Small intestine (tissue), 7 donors: ENCODE measurements around the gene TDRD12. TPM values are rescaled to one million over a fixed set of nuclear protein-coding genes. Genes with fewer than 3 reads are reported as not detected.
"Not testable (repeated sequence)": the region's sequence is repeated elsewhere in the genome, so short reads cannot be mapped to it uniquely, and the experiment has no call there.

Source experiments
- DNase-seq, 2 donors: peaks; one replicate each; pipeline versions ENCODE4 v3.0.0 to v3.0.0-alpha.2; 2013
- FAIRE-seq: peaks from 2 replicates; lab custom pipeline; 2012; peaks lifted over from hg19 to GRCh38; lab: Jason Lieb, UNC
- H3K27ac ChIP-seq, 3 donors: one replicate each; pipeline ENCODE4 v1.5.1; 2013; ENCODE audit warnings: low read length in 2 of 3, mild to moderate bottlenecking in 2 of 3, control low read depth in 1 of 3, inconsistent platforms in 1 of 3, low read depth in 1 of 3, moderate library complexity in 1 of 3
- H3K27me3 ChIP-seq, 3 donors: one replicate each; pipeline ENCODE4 v1.6.1; 2013; ENCODE audit warnings: low read length in 3 of 3, inconsistent platforms in 1 of 3; ENCODE audit not compliant: control insufficient read depth in 3 of 3, insufficient read depth in 3 of 3
- H3K36me3 ChIP-seq, 3 donors: one replicate each; pipeline ENCODE4 v1.6.1; 2013; ENCODE audit warnings: low read length in 3 of 3, inconsistent platforms in 1 of 3, low read depth in 1 of 3, mild to moderate bottlenecking in 1 of 3, moderate library complexity in 1 of 3; ENCODE audit not compliant: control insufficient read depth in 3 of 3, insufficient read depth in 2 of 3
- H3K4me1 ChIP-seq, 3 donors: one replicate each; pipeline ENCODE4 v1.6.1; 2013; ENCODE audit warnings: low read length in 2 of 3, inconsistent platforms in 1 of 3, low read depth in 1 of 3, mild to moderate bottlenecking in 1 of 3, moderate library complexity in 1 of 3; ENCODE audit not compliant: control insufficient read depth in 3 of 3, insufficient read depth in 2 of 3
- H3K4me3 ChIP-seq, 3 donors: one replicate each; pipeline ENCODE4 v1.5.1; 2013; ENCODE audit warnings: low read length in 3 of 3, control low read depth in 1 of 3, inconsistent platforms in 1 of 3, low read depth in 1 of 3, mild to moderate bottlenecking in 1 of 3, moderate library complexity in 1 of 3
- H3K9me3 ChIP-seq, 2 donors: one replicate each; pipeline ENCODE4 v1.6.1; 2013; ENCODE audit warnings: low read depth in 1 of 2, low read length in 1 of 2; ENCODE audit not compliant: control insufficient read depth in 2 of 2, insufficient read depth in 1 of 2
- WGBS, 3 donors: extraction: QIAGEN DNeasy Blood & Tissue Kit; methylation state at CpG; one replicate each; pipeline ENCODE4 v1.1.7; 2013; 5-methylcytosine and 5-hydroxymethylcytosine counted together
- polyA plus RNA-seq, 4 donors: library from polyadenylated mRNA; stranded (reverse) in 3 of 4; unstranded in 1 of 4; fragments of 200-250 nt in 3 of 4; fragments of 120-200 nt in 1 of 4; gene quantifications; one replicate each; pipeline versions ENCODE4 v1.2.1 to v1.2.3, GENCODE V29; 2013
- donor health status: healthy with polysubstance abuse.
- donor health status: control.
- donor health status: control.
- donor health status: Bipolar disorder and iron deficiency.
- donor health status: healthy.

Gene TDRD12
- polyA plus RNA-seq, 4 donors = 0.12 to 0.46 (median 0.22) TPM; not detected in 1

DNA sequence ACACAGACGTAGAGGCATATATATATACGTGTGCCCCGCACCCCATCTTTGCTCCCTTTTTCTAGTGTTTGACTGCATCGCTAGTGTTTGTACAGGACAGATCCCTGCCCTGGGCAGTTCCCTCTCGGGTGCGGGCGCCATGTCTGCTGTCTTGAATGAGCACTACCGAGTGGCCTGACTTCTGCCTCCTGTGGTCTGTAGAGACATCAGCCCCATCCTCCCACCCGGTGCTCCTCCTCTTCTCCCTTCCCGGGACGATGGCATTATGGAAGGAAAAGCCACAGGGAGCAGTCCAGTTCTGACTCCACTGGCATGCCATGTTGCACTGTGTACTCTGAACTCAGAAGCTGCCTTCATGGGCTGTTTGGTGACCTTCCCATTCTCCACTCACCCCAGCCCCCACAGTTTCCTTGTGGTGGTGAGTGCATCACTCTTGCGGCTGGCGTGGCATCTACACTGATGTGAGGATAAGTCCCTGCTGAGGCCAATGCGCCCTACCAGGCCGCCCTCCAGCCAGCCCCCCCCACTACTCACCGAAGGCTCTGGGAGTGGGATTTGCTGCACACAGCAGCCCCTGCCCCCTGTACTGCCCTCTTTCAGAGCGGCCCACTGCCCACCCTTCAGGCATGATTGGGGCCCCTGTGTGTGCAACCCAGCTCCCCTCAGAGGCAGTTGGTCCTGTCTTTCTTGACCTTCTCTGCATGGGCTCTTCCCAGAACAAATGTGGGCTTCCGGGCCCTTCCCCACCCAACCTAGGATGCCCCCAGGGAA is 25.2 kb downstream of the TDRD12 start:
- DNase-seq = no peak
- H3K4me1 ChIP-seq = no peaks in the 10 kb centered on the region
- no peak overlapping the region for H3K27ac ChIP-seq
- H3K4me3 ChIP-seq = no peak overlapping the region
- 88 to 93% (median 92%) methylated on average over 18 of the region's 18 CpGs for WGBS, 3 donors
- peaks cover 0 to 3% (median 0%) of the 10 kb centered on the region in 3 donors for H3K27me3 ChIP-seq
- no peak for FAIRE-seq
- H3K36me3 ChIP-seq = no peaks in the 10 kb centered on the region
- H3K9me3 ChIP-seq = no peaks in the 10 kb centered on the region

DNA sequence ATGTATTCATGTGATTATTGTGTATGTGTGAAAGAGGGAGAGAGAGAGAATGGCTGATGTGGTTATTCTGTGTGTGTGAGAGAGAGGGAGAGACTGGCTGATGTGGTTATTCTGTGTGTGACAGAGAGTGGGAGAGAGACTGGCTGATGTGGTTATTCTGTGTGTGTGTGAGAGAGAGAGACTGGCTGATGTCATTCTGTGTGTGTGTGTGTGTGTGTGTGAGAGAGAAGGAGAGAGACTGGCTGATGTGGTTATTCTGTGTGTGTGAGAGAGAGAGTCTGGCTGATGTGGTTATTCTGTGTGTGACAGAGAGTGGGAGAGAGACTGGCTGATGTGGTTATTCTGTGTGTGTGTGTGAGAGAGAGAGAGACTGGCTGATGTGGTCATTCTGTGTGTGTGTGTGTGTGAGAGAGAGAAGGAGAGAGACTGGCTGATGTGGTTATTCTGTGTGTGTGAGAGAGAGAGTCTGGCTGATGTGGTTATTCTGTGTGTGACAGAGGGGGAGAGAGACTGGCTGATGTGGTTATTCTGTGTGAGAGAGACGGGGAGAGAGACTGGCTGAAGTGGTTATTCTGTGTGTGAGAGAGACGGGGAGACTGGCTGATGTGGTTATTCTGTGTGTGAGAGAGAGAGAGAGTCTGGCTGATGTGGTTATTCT is 26.2 kb downstream of the TDRD12 start:
- not testable (repeated sequence) for H3K4me3 ChIP-seq, H3K27ac ChIP-seq, H3K36me3 ChIP-seq, H3K27me3 ChIP-seq, H3K9me3 ChIP-seq, FAIRE-seq, H3K4me1 ChIP-seq, DNase-seq
- 25 to 46% (median 27%) methylated on average over 2 of the region's 2 CpGs for WGBS, 3 donors

DNA sequence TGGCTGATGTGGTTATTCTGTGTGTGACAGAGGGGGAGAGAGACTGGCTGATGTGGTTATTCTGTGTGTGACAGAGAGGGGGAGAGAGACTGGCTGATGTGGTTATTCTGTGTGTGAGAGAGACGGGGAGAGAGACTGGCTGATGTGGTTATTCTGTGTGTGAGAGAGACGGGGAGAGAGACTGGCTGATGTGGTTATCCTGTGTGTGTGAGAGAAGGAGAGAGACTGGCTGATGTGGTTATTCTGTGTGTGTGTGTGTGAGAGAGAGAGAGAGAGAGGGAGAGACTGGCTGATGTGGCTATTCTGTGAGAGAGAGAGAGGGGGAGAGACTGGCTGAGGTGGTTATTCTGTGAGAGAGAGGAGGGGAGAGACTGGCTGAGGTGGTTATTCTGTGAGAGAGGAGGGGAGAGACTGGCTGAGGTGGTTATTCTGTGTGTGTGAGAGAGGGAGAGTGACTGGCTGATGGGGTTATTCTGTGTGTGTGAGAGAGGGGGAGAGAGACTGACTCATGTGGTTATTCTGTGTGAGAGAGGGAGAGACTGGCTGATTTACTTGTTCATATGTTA is 27.1 kb downstream of the TDRD12 start:
- not testable (repeated sequence) for H3K27me3 ChIP-seq, H3K4me1 ChIP-seq, DNase-seq, FAIRE-seq, H3K27ac ChIP-seq, H3K36me3 ChIP-seq, H3K9me3 ChIP-seq, H3K4me3 ChIP-seq
- WGBS, 3 donors = 18 to 39% (median 21%) methylated on average over 2 of the region's 2 CpGs

DNA sequence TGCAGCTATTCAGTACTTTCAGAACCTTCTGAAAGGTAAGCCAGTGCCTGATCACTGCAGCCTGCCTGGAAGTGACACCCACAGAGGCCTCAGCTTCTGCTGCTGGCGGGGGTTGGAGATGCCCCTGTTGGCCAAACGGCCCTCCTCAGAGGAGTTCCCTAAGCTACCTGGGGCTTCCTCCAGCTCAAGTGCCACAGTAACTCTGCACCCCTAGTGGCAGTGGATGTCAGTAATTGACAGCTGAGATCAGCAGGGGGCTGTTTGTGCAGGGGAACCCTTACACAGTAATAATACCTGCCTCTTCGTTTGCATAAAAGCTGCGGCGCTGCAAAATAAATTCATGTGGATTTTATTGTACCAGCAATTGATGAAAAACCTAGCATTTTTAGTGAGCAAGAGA is 28.9 kb downstream of the TDRD12 start:
- no peaks in the 10 kb centered on the region for H3K4me1 ChIP-seq
- peaks cover 0 to 3% (median 0%) of the 10 kb centered on the region in 3 donors for H3K27me3 ChIP-seq
- H3K27ac ChIP-seq = no peak overlapping the region
- H3K36me3 ChIP-seq = no peaks in the 10 kb centered on the region
- H3K9me3 ChIP-seq = no peaks in the 10 kb centered on the region
- peak; percentile 8 to 10 for DNase-seq
- FAIRE-seq = no peak
- 53 to 60% (median 57%) methylated on average over 5 of the region's 5 CpGs for WGBS, 3 donors
- no peak overlapping the region for H3K4me3 ChIP-seq

DNA sequence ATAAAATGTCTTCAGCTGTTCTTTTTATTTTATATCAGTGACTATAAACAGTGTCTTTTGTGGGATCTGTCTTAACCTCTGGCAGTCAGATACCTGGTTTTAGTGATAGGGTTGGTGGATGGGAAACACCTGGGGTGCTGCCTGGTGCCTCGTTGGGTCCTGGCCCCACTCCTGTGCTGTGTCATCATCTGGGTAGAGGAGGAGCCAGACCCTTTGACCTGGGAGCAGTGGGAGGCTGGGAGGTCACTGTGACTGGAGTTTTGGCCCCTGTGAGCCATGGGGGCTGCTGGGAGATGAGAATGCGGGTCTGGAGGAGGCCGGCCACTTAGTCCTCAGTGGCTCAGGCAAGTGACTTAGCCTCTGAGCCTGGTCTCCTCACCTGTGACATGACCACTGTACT is 29.4 kb downstream of the TDRD12 start:
- Histone ChIP-seq H3K27ac (no peak overlapping the region), H3K27me3 (peaks cover 0 to 3% (median 0%) of the 10 kb centered on the region in 3 donors), H3K9me3 (no peaks in the 10 kb centered on the region), H3K36me3 (no peaks in the 10 kb centered on the region), H3K4me3 (no peak overlapping the region), H3K4me1 (no peaks in the 10 kb centered on the region)
- WGBS, 3 donors = 62 to 72% (median 68%) methylated on average over 3 of the region's 3 CpGs
- FAIRE-seq (no peak), DNase-seq (no peak)

DNA sequence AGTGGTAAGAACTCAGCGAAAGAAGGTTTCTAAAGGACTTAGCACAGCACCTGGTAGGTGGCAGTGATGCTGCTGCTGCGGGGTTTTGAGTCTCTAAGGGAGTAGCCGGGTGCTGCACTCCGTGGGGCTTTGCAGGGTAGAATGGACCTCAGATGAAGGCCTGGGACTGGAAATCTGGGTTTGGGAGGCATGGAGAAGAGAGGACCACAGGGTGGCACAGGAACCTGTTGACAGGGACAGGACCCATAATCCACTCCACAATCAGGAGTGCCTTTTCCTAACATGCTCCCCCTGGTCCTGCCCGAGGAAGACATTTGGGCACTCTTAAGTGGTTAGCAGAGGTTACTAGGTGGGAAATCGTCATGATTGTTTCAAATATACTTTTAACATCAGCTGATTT is 29.8 kb downstream of the TDRD12 start:
- no peak for FAIRE-seq
- H3K27ac ChIP-seq = no peak overlapping the region
- H3K9me3 ChIP-seq = no peaks in the 10 kb centered on the region
- H3K27me3 ChIP-seq = peaks cover 0 to 3% (median 0%) of the 10 kb centered on the region in 3 donors
- WGBS, 3 donors = 73 to 78% (median 74%) methylated on average over 6 of the region's 6 CpGs
- no peaks in the 10 kb centered on the region for H3K36me3 ChIP-seq
- no peaks in the 10 kb centered on the region for H3K4me1 ChIP-seq
- no peak for DNase-seq
- no peak overlapping the region for H3K4me3 ChIP-seq

DNA sequence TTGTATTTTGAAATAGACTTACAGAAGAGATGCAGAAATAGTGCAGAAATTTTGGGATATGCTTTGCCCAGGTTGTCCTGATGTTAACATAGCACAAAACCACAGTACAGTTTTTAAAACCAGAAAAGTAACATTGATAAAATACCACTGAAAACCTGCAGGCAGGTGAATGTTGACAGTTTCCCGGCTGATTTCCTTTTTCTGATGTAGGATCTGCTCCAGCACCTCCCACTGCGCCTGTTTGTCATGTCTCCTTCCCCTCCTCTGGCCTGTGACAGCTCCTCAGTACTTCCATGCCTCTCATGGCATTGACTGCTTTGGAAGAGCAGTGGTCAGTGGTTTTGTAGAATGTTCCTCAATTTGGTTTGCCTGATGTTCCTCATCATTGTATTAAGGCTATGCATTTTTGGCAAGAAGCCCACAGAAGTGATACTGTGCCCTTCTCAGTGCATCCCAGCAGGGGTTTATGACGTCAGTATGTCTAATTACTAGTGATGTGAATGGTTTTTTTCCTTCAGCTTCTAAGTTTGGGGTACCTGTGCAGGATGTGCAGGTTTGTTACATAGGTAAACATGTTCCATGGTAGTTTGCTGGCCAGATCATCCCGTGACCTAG is 31.0 kb downstream of the TDRD12 start:
- no peaks in the 10 kb centered on the region for H3K36me3 ChIP-seq
- 46 to 53% (median 50%) methylated on average over 4 of the region's 4 CpGs for WGBS, 3 donors
- no peak for FAIRE-seq

DNA sequence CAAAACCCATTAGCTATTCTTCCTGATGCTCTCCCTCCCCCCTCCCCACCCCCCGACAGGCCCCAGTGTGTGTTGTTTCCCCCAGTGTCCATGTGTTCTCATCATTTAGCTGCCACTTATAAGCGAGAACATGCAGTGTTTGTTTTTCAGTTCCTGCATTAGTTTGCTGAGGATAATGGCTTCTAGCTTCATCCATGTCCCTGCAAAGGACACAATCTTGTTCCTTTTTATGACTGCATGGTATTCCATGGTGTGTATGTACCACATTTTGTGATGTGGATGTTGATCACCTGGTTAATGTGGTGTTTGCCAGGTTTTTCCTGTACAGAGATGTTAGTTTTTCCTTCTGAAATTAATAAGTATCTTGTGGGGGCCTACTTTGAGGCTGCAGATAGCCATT is 31.5 kb downstream of the TDRD12 start:
- no peak overlapping the region for H3K4me3 ChIP-seq
- no peaks in the 10 kb centered on the region for H3K36me3 ChIP-seq
- H3K27ac ChIP-seq = no peak overlapping the region
- WGBS, 3 donors = 70 to 96% (median 95%) methylated on average over 2 of the region's 2 CpGs
- no peak for DNase-seq
- peaks cover 0 to 3% (median 0%) of the 10 kb centered on the region in 3 donors for H3K27me3 ChIP-seq
- no peaks in the 10 kb centered on the region for H3K9me3 ChIP-seq
- no peaks in the 10 kb centered on the region for H3K4me1 ChIP-seq
- FAIRE-seq = no peak

More for the DNA sequence above, 31.0 kb downstream of the TDRD12 start:
- H3K4me3 ChIP-seq = no peak overlapping the region
- no peak for DNase-seq
- no peak overlapping the region for H3K27ac ChIP-seq
- H3K27me3 ChIP-seq = peaks cover 0 to 3% (median 0%) of the 10 kb centered on the region in 3 donors
- H3K4me1 ChIP-seq = no peaks in the 10 kb centered on the region
- no peaks in the 10 kb centered on the region for H3K9me3 ChIP-seq
